A673 (cell line): ENCODE results near the gene NPFF. TPM values are rescaled to one million over a fixed set of nuclear protein-coding genes. Genes with fewer than 3 reads are reported as not detected.

Experiments
- BruUV-seq: library from RNA; stranded (reverse); fragments of 400-500 nt; replicated peaks from 2 replicates; lab custom pipeline; 2021; lab: Mats Ljungman, UMichigan
- CTCF ChIA-PET: fragments of 300-600 bp; sonication (Branson Sonifier 250); formaldehyde crosslinking; loops from one replicate; lab custom pipeline; 2022; ENCODE audit warnings: antibody characterized with exemption; lab: Charles Lee
- POLR2A ChIA-PET: fragments of 300-600 bp; sonication (Branson Sonifier 250); formaldehyde crosslinking; loops from one replicate; lab custom pipeline; 2022; ENCODE audit warnings: antibody characterized with exemption; ENCODE audit not compliant: low non-redundant PET; lab: Charles Lee
- DNase-seq: peaks from one replicate; pipeline ENCODE4 v3.0.0-alpha.2; 2015; ENCODE audit warnings: low spot score
- H3K27ac ChIP-seq: fragments of 200-600 bp; sonication (generic); 2 replicates; pipeline ENCODE4 v1.5.1; 2016; ENCODE audit warnings: mixed run types, low read depth, mild to moderate bottlenecking, mixed read lengths, antibody characterized with exemption, low read length; ENCODE audit not compliant: poor library complexity, severe bottlenecking
- H3K27me3 ChIP-seq: fragments of 200-600 bp; sonication (generic); replicated peaks from 2 replicates; pipeline ENCODE4 v1.6.1; 2017; ENCODE audit warnings: mixed run types, low read depth, mild to moderate bottlenecking, mixed read lengths, antibody characterized with exemption, low read length; ENCODE audit not compliant: insufficient read depth, poor library complexity
- H3K36me3 ChIP-seq: fragments of 200-600 bp; sonication (generic); 2 replicates; pipeline ENCODE4 v1.6.1; 2016; ENCODE audit warnings: mixed run types, mild to moderate bottlenecking, mixed read lengths, antibody characterized with exemption, low read length; ENCODE audit not compliant: insufficient read depth, poor library complexity, severe bottlenecking
- H3K4me1 ChIP-seq: fragments of 200-600 bp; sonication (generic); 2 replicates; pipeline ENCODE4 v1.6.1; 2017; ENCODE audit warnings: mixed run types, mild to moderate bottlenecking, mixed read lengths, antibody characterized with exemption, low read length; ENCODE audit not compliant: insufficient read depth, poor library complexity, severe bottlenecking
- H3K4me3 ChIP-seq: fragments of 200-600 bp; sonication (generic); 2 replicates; pipeline ENCODE4 v1.5.1; 2016; ENCODE audit warnings: low read depth, mixed run types, mild to moderate bottlenecking, mixed read lengths, low read length; ENCODE audit not compliant: poor library complexity, severe bottlenecking
- H3K9me3 ChIP-seq: fragments of 200-600 bp; sonication (generic); 2 replicates; pipeline ENCODE4 v1.6.1; 2016; ENCODE audit warnings: mixed run types, low read depth, mild to moderate bottlenecking, mixed read lengths, antibody characterized with exemption, low read length; ENCODE audit not compliant: poor library complexity, severe bottlenecking
- EZH2 ChIP-seq: fragments of 200-600 bp; sonication (generic); IDR thresholded peaks from 2 replicates; pipeline ENCODE4 v1.6.1; 2017; ENCODE audit warnings: borderline replicate concordance, low read depth, mild to moderate bottlenecking, mixed read lengths, antibody characterized with exemption, low read length; ENCODE audit not compliant: poor library complexity, severe bottlenecking
- intact Hi-C: fragments of 100-400 bp; cut with micrococcal nuclease; formaldehyde crosslinking; loops from one replicate; pipeline ENCODE4 v1.10.0; 2022; ENCODE audit not compliant: unreplicated experiment
- total RNA-seq: library from RNA; stranded (reverse); gene quantifications from 2 replicates; pipeline ENCODE4 v1.2.3, GENCODE V29; 2021
- TF ChIP-seq, protein P1 (sequence below): fragments of 300-800, 200-600 bp; sonication (generic); conservative IDR thresholded peaks from 2 replicates; pipeline ENCODE4 v1.5.1; 2017; ENCODE audit warnings: low read depth, mild to moderate bottlenecking, antibody characterized with exemption, low read length, moderate library complexity, mixed read lengths

The NPFF gene
- total RNA-seq, 1 experiment from 2014 or later: not detected

DNA sequence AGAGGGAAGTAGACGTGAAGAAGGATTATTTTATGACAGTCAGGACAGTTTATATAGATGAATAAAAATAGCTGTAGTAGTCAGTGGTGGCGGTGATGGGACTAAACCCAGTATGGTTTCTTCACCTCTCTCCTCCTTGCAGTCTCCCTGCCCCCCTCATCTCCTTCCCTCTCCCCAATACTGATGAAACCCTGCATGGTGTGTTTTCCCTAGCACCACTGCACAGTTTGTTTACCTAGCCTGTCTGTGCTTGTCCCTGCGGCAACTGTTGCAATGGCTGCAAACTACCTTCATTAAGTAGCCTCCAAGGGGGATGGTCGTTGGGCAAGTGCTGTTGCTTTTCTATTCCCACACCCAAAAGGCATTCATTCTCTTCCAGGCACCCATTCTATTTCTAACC, 40.6 kb downstream of the NPFF start:
- Histone ChIP-seq H3K27me3 (no peaks in the 10 kb centered on the region), H3K4me1 (no peaks in the 10 kb centered on the region), H3K36me3 (peaks cover 98% of the 10 kb centered on the region), H3K4me3 (no peak overlapping the region), H3K9me3 (no peaks in the 10 kb centered on the region), H3K27ac (no peak overlapping the region)
- TF ChIP-seq, protein P1, sequence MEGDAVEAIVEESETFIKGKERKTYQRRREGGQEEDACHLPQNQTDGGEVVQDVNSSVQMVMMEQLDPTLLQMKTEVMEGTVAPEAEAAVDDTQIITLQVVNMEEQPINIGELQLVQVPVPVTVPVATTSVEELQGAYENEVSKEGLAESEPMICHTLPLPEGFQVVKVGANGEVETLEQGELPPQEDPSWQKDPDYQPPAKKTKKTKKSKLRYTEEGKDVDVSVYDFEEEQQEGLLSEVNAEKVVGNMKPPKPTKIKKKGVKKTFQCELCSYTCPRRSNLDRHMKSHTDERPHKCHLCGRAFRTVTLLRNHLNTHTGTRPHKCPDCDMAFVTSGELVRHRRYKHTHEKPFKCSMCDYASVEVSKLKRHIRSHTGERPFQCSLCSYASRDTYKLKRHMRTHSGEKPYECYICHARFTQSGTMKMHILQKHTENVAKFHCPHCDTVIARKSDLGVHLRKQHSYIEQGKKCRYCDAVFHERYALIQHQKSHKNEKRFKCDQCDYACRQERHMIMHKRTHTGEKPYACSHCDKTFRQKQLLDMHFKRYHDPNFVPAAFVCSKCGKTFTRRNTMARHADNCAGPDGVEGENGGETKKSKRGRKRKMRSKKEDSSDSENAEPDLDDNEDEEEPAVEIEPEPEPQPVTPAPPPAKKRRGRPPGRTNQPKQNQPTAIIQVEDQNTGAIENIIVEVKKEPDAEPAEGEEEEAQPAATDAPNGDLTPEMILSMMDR: no peak
- TF ChIP-seq EZH2: no peak
- CTCF ChIA-PET: no interaction called here
- no TSS peak for BruUV-seq
- intact Hi-C loops: no loop called here
- DNase-seq: no peak
- POLR2A ChIA-PET: no interaction called here

DNA sequence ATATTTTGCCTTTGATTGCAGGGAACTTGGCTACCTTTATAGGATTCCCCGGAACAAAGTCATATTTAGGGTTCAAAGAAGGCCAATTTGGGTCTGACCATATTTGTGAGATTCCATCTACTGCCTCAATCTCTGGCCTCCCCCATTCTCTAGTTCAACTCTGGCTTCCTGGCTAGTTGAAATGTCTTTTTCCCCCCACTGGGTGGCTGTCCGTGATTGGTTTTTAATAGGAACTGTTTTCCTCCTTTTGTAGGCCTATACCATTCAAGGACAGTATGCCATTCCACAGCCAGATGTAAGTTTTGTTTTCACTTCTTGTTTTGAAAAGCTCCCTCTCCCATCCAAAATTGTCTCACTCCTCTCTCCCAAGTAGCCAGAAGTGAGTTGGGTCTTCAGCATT, 41.6 kb downstream of the NPFF start:
- intact Hi-C loops: no loop called here
- TF ChIP-seq EZH2: no peak
- TF ChIP-seq, protein P1: no peak

GRCh38 chr12:53464685-53465418, 42.4 kb downstream of the NPFF start:
- no peak overlapping the region for H3K27ac ChIP-seq
- no peak for DNase-seq
- no peaks in the 10 kb centered on the region for H3K9me3 ChIP-seq
- peaks cover 99% of the 10 kb centered on the region for H3K36me3 ChIP-seq
- POLR2A ChIA-PET: interaction anchor here (0.7 kb wide), 1 partner anchor 17 kb away, joined by 6 read pairs; no protein-coding TSS in a partner anchor
- TF ChIP-seq, protein P1: no peak
- no peak for TF ChIP-seq EZH2
- peaks cover 6% of the 10 kb centered on the region for H3K4me1 ChIP-seq
- CTCF ChIA-PET: no interaction called here
- H3K4me3 ChIP-seq: no peak overlapping the region
- intact Hi-C loops: loop anchor here (5.0 kb wide), 1 partner anchor 443 kb away; no protein-coding TSS in a partner anchor
- H3K27me3 ChIP-seq: no peaks in the 10 kb centered on the region
- BruUV-seq: no TSS peak

More for the DNA sequence above, 41.6 kb downstream of the NPFF start:
- Histone ChIP-seq H3K9me3 (no peaks in the 10 kb centered on the region), H3K4me1 (no peaks in the 10 kb centered on the region), H3K4me3 (no peak overlapping the region), H3K27ac (no peak overlapping the region), H3K27me3 (no peaks in the 10 kb centered on the region), H3K36me3 (peaks cover 99% of the 10 kb centered on the region)
- no TSS peak for BruUV-seq
- CTCF ChIA-PET: no interaction called here
- POLR2A ChIA-PET: no interaction called here
- DNase-seq: no peak
